Sigmoid colon (tissue), 3 donors: ENCODE measurements around the gene FGF12.

Experiments
- POLR2A ChIP-seq, 2 donors: fragments of 450-650 bp; IDR thresholded peaks; one replicate each; pipeline ENCODE4 v1.6.1; 2016; ENCODE audit warnings: antibody characterized with exemption in 2 of 2, mild to moderate bottlenecking in 2 of 2, moderate library complexity in 2 of 2
- TF ChIP-seq, protein P1 (sequence below), 4 experiments: fragments of 450-650 bp in 3 of 4; fragments of 200-600 bp in 1 of 4; IDR thresholded peaks; one replicate each; pipeline ENCODE4 v1.5.1; 2016 to 2019; ENCODE audit warnings: antibody characterized with exemption in 4 of 4, mild to moderate bottlenecking in 3 of 4, moderate library complexity in 2 of 4

DNA sequence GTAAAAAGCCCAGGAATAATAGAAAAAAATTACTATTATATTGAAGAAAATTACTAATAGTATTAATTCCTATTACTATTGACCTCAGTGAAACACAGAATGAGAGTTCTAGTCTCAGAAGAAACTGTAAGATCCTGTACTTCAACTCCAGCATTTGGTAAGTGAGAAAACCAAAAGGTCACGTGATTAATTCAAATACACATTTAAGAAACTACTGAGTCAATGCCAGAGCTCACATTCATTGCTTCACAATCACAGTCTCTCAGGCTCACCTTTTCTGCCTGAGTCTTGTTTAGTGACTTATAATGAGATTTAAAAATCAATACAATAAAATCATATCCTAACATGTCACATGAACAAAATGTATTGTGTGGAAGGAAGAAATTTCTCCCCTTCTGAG, 556.1 kb downstream of the FGF12 start:
- TF ChIP-seq, protein P1, sequence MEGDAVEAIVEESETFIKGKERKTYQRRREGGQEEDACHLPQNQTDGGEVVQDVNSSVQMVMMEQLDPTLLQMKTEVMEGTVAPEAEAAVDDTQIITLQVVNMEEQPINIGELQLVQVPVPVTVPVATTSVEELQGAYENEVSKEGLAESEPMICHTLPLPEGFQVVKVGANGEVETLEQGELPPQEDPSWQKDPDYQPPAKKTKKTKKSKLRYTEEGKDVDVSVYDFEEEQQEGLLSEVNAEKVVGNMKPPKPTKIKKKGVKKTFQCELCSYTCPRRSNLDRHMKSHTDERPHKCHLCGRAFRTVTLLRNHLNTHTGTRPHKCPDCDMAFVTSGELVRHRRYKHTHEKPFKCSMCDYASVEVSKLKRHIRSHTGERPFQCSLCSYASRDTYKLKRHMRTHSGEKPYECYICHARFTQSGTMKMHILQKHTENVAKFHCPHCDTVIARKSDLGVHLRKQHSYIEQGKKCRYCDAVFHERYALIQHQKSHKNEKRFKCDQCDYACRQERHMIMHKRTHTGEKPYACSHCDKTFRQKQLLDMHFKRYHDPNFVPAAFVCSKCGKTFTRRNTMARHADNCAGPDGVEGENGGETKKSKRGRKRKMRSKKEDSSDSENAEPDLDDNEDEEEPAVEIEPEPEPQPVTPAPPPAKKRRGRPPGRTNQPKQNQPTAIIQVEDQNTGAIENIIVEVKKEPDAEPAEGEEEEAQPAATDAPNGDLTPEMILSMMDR (IDR thresholded peaks at IDR 0.05): no peak
- TF ChIP-seq POLR2A (IDR thresholded peaks at IDR 0.05): no peak
